NT2/D1 (cell line): ENCODE data around the gene PHACTR3.

Source experiments
- SUZ12 ChIP-seq: IDR thresholded peaks from 2 replicates; pipeline ENCODE4 v1.6.1; 2011; ENCODE audit not compliant: insufficient read length, insufficient read depth; ENCODE audit errors: extremely low read depth
- YY1 ChIP-seq: IDR thresholded peaks from 2 replicates; pipeline ENCODE4 v1.6.1; 2011; ENCODE audit not compliant: insufficient read length, insufficient read depth
- ZNF274 ChIP-seq: IDR thresholded peaks from 2 replicates; pipeline ENCODE4 v1.6.1; 2011; ENCODE audit warnings: mild to moderate bottlenecking, low read depth, low read length

GRCh38 chr20:59806578-59806975, 202.2 kb downstream of the PHACTR3 start:
- TF ChIP-seq SUZ12 = no peak
- no peak for TF ChIP-seq YY1
- no peak for TF ChIP-seq ZNF274
